HepG2 (cell line): ENCODE results near the gene PTX4. TPM values are rescaled to one million over a fixed set of nuclear protein-coding genes. Genes with fewer than 3 reads are reported as not detected.
A peak's percentile ranks its signal among the peaks of the same experiment; 100 is the strongest.

Source experiments
- CAMTA2 ChIP-seq: sonication (generic); formaldehyde crosslinking; IDR thresholded peaks from 2 replicates; pipeline ENCODE4 v1.4.0; 2020; ENCODE audit warnings: mild to moderate bottlenecking, missing genetic modification reagents, borderline replicate concordance
- FOXP1 ChIP-seq, 2 experiments: fragments of 450-650 bp in 1 of 2; IDR thresholded peaks; 2 replicates each; pipeline ENCODE4 v1.6.1; 2017 to 2018; ENCODE audit warnings: antibody characterized with exemption in 1 of 2
- IRF1 ChIP-seq: sonication (generic); formaldehyde crosslinking; IDR thresholded peaks from 2 replicates; pipeline ENCODE4 v1.4.0; 2020; ENCODE audit warnings: low read depth, mild to moderate bottlenecking, missing genetic modification reagents
- KLF16 ChIP-seq, 2 experiments: sonication (generic) in 1 of 2; formaldehyde crosslinking in 1 of 2; IDR thresholded peaks; 2 replicates each; pipeline versions ENCODE4 v1.6.1 to v1.8.0; 2016 to 2023; ENCODE audit warnings: missing genetic modification reagents in 2 of 2, missing compliant biosample characterization in 1 of 2
- MBNL3 ChIP-seq: fragments of 250-450 bp; sonication (Bioruptor Pico); conservative IDR thresholded peaks from 2 replicates; pipeline ENCODE4 v1.8.0; 2022; ENCODE audit warnings: mild to moderate bottlenecking, inconsistent platforms
- MNT ChIP-seq: fragments of 450-650 bp; IDR thresholded peaks from 2 replicates; pipeline ENCODE4 v1.6.1; 2016
- NFRKB ChIP-seq: fragments of 450-650 bp; IDR thresholded peaks from 2 replicates; pipeline ENCODE4 v1.6.1; 2017
- NR2C2 ChIP-seq: sonication (generic); formaldehyde crosslinking; IDR thresholded peaks from 2 replicates; pipeline ENCODE4 v1.4.0; 2020; ENCODE audit warnings: missing genetic modification reagents, mild to moderate bottlenecking, moderate library complexity, borderline replicate concordance
- SNAPC2 ChIP-seq: sonication (generic); formaldehyde crosslinking; IDR thresholded peaks from 2 replicates; pipeline ENCODE4 v1.8.1; 2022; ENCODE audit warnings: mild to moderate bottlenecking, missing genetic modification reagents
- TP53 ChIP-seq: sonication (generic); formaldehyde crosslinking; conservative IDR thresholded peaks from 2 replicates; pipeline ENCODE4 v1.4.0; 2020; ENCODE audit warnings: missing genetic modification reagents
- YEATS4 ChIP-seq: sonication (generic); formaldehyde crosslinking; IDR thresholded peaks from 2 replicates; pipeline ENCODE4 v1.4.0; 2020; ENCODE audit warnings: missing genetic modification reagents, borderline replicate concordance
- ZBTB20 ChIP-seq: sonication (generic); formaldehyde crosslinking; IDR thresholded peaks from 2 replicates; pipeline ENCODE4 v1.8.1; 2023; ENCODE audit warnings: missing genetic modification reagents, low read depth, mild to moderate bottlenecking, borderline replicate concordance
- ZBTB4 ChIP-seq: sonication (generic); formaldehyde crosslinking; IDR thresholded peaks from 2 replicates; pipeline ENCODE4 v1.4.0; 2020; ENCODE audit warnings: missing genetic modification reagents, mild to moderate bottlenecking, borderline replicate concordance
- ZFYVE20 ChIP-seq: sonication (generic); formaldehyde crosslinking; IDR thresholded peaks from 2 replicates; pipeline ENCODE4 v1.8.0; 2023; ENCODE audit warnings: low read depth, mild to moderate bottlenecking, moderate library complexity, missing genetic modification reagents, borderline replicate concordance
- ZNF136 ChIP-seq: sonication (generic); formaldehyde crosslinking; IDR thresholded peaks from 2 replicates; pipeline ENCODE4 v1.8.1; 2022; ENCODE audit warnings: low read depth, mild to moderate bottlenecking, moderate library complexity, missing genetic modification reagents
- ZNF17 ChIP-seq: sonication (generic); formaldehyde crosslinking; IDR thresholded peaks from 2 replicates; pipeline ENCODE4 v1.5.0; 2020; ENCODE audit warnings: mild to moderate bottlenecking, missing genetic modification reagents
- ZNF672 ChIP-seq: sonication (generic); formaldehyde crosslinking; IDR thresholded peaks from 2 replicates; pipeline ENCODE4 v1.8.1; 2022; ENCODE audit warnings: missing genetic modification reagents
- polyA plus RNA-seq, 8 experiments: library from polyadenylated mRNA; depleted of rRNA in 3 of 8; stranded (reverse) in 7 of 8; unstranded in 1 of 8; fragments of >200 nt; fragmentation: Illumina TruSeq in 4 of 8; extraction: Trizol in 4 of 8; gene quantifications; 2 replicates each; pipeline versions ENCODE4 v1.2.1 to v1.2.3, GENCODE V29; 2011 to 2016; ENCODE audit warnings: low read depth in 4 of 8, missing spikeins in 1 of 8, mixed read lengths in 1 of 8; ENCODE audit not compliant: insufficient read depth in 1 of 8
- total RNA-seq, 5 experiments: library from RNA; depleted of rRNA; stranded (reverse); fragments of >200 nt; fragmentation: Illumina TruSeq; extraction: Trizol; gene quantifications; 2 replicates each; pipeline ENCODE4 v1.2.3, GENCODE V29; 2016; ENCODE audit warnings: low read depth in 1 of 5

Gene PTX4
- total and polyA plus RNA-seq, 2 of the 13 experiments (the other 11 are each of a cell fraction or from before 2014, with no cell fraction given) = 0.04 TPM; not detected in 1

GRCh38 chr16:1435921-1436697 lies 52.6 kb downstream of the PTX4 start (continued):
- TF ChIP-seq ZBTB4 (CRISPR knock-in tag) (0 out of 2 replicates have a peak, but pooled peaks have one; percentile 26), MNT (no peak), ZFYVE20 (CRISPR knock-in tag) (0 out of 2 replicates have a peak, but pooled peaks have one; percentile 71), FOXP1 (IDR thresholded peaks at IDR 0.05) (no peak), FOXP1 (CRISPR knock-in tag; IDR thresholded peaks at IDR 0.05) (no peak), NR2C2 (CRISPR knock-in tag) (no peak), ZNF17 (CRISPR knock-in tag) (no peak), ZNF672 (CRISPR knock-in tag) (no peak), KLF16 (CRISPR knock-in tag; IDR thresholded peaks at IDR 0.05) (peak in 1 of 2 experiments; percentile 51; a peak in 1 of 4 replicates), TP53 (CRISPR knock-in tag) (no peak), IRF1 (CRISPR knock-in tag) (no peak), YEATS4 (CRISPR knock-in tag) (peak; percentile 22; the same call in 1 of the 2 replicates), ZNF136 (CRISPR knock-in tag) (no peak), SNAPC2 (no peak), MBNL3 (CRISPR knock-in tag) (no peak), CAMTA2 (no peak), NFRKB (no peak), ZBTB20 (CRISPR knock-in tag) (peak; percentile 72; the same call in 1 of the 2 replicates)
